GM12892 (cell line): Measurements from ENCODE around the gene NHLRC4.

Experiments
- POLR2A ChIP-seq: IDR thresholded peaks from 2 replicates; pipeline ENCODE4 v1.6.1; 2011; ENCODE audit warnings: low read depth, low read length, control low read depth
- POLR2AphosphoS5 ChIP-seq: IDR thresholded peaks from 2 replicates; pipeline ENCODE4 v1.6.1; 2011; ENCODE audit warnings: low read depth, low read length, control low read depth

GRCh38 chr16:519425-519824 lies 47.4 kb upstream of the NHLRC4 start:
- TF ChIP-seq POLR2A = no peak
- TF ChIP-seq POLR2AphosphoS5 = no peak
